C4-2B (cell line): ENCODE data around the gene SLC25A5.

ENCODE experiments used
- ZFX ChIP-seq: fragments of 450-650 bp; IDR thresholded peaks from 2 replicates; pipeline ENCODE4 v1.6.1; 2017
- TF ChIP-seq, protein P1 (sequence below): fragments of 450-650 bp; conservative IDR thresholded peaks from 2 replicates; pipeline ENCODE4 v1.5.1; 2017; ENCODE audit warnings: mild to moderate bottlenecking

DNA sequence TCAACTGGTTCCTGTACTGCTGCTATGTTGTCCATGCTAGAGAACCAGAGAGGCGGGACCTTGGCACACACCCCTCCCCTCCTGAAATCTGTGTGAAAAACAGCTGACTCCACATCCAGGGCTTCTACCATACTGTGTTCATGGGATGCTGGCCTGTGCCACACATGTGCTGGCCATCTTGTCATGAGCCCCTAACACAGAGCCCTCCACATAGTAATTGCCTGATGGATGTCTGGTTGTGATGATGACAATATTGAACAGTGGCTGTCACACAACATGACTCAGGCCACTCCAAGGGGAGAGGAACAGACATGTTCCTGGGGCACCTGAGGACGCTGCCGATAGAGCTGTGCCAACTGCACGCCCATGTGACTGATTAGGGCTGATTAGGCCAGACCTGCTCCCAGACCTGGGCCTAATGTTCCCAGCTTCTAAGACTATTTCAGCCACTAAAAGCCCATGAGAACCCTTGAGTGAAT, 13.1 kb downstream of the SLC25A5 start:
- TF ChIP-seq, protein P1, sequence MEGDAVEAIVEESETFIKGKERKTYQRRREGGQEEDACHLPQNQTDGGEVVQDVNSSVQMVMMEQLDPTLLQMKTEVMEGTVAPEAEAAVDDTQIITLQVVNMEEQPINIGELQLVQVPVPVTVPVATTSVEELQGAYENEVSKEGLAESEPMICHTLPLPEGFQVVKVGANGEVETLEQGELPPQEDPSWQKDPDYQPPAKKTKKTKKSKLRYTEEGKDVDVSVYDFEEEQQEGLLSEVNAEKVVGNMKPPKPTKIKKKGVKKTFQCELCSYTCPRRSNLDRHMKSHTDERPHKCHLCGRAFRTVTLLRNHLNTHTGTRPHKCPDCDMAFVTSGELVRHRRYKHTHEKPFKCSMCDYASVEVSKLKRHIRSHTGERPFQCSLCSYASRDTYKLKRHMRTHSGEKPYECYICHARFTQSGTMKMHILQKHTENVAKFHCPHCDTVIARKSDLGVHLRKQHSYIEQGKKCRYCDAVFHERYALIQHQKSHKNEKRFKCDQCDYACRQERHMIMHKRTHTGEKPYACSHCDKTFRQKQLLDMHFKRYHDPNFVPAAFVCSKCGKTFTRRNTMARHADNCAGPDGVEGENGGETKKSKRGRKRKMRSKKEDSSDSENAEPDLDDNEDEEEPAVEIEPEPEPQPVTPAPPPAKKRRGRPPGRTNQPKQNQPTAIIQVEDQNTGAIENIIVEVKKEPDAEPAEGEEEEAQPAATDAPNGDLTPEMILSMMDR: no peak
- no peak for TF ChIP-seq ZFX
